Measurements from ENCODE around the gene CARD11.
A peak's percentile ranks its signal among the peaks of the same experiment; 100 is the strongest.
"Not testable (repeated sequence)": the region's sequence is repeated elsewhere in the genome, so short reads cannot be mapped to it uniquely, and the experiment has no call there.

CARD11 gene

DNA sequence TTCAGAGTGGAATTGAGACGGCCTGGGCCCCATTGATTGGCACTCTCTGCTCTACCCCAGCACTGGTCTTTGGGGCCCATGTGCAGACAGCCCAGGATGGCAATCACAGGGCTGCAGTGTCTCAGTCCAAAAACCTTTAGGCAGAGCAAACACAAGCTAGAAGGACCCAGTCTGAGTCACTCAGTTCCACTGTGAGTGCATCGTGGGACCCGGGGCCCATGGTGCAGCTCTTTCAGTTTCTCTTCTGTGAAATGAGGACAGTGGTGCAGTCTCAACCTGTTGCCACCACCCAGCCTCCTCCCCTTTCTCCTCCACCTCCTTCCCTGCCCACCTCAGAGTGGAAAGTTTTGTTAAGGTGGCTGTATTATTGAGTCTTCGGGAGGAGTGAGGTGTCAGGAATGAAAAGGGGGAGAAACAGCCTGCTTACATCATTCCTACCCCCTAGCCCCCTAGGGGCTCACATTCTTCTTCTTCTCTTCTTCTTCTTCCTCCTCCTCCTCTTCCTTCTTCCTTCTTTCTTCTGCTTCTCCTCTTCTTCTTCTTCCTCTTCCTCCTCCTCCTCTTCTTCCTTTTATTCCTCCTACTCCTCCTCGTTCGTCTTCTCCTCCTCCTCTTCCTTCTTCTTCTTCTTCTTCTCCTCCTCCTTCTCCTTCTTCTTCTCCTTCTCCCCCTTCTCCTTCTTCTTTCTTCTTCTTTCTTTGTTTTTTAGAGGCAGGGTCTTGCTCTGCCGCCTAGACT, 19.5 kb upstream of the CARD11 start:
- peak; percentile 92 for DNase-seq

- DNase-seq = no peak
Observed at GRCh38 chr7:3057066-3057420, 13.4 kb upstream of the CARD11 start.

GRCh38 chr7:3056234-3057065, 12.8 kb upstream of the CARD11 start:
- DNase-seq = no peak

- no peak for DNase-seq
Observed at GRCh38 chr7:3055626-3056025, 12.0 kb upstream of the CARD11 start.

DNA sequence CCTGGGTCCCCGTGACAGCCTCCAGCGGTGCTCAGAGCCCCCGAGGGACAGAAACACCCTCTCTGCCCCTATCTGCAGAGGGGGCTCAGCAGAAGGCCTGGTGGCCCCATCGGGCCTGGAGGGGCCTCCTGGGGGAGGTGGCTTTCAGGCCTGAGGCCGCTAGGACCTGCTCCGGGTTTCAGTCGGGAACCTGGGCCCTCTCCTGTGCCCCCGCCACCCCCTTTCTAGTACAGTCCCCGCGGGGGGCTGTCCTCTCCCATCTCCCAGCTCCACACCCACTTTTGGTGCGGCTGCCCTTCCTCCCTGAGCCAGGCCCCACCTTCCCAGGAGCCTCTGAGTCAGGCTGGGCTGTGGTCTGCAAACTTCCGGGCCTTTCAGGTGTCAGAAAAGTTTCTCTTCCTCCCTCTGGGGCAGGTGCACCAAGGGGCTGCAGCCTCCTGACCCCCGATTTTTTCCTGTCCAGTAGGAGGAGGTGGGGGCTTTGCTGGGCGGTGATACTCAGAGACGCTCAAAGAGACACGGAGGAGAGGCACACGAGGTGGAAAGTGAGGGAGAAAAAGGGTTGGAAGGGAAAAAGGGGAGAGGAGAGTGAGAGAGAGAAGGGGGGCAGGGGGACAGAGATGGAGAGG, 692 bp downstream of the CARD11 start:
- DNase-seq = peak; percentile 81

GRCh38 chr7:3041986-3042675, 1.5 kb downstream of the CARD11 start:
- no peak for DNase-seq

DNA sequence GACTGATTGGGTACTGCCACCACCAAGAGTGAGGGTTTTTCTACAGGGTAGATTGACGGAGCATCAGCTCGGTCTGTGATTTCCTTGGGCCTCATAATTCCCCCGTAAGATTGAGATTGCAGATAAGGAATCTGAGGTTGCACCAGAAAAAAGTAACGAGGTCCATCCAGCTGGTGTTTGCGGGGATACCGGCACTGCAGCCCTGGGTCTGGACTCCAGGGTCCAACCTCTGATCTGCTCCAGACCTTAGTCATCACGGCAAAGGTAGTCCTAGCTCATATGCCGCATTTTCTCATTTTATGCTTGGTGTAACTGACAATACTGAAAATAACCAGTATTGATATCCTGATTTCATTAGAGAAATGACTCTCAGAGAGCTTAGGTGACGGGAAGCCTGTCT, 3.9 kb downstream of the CARD11 start:
- DNase-seq = peak; percentile 56

DNA sequence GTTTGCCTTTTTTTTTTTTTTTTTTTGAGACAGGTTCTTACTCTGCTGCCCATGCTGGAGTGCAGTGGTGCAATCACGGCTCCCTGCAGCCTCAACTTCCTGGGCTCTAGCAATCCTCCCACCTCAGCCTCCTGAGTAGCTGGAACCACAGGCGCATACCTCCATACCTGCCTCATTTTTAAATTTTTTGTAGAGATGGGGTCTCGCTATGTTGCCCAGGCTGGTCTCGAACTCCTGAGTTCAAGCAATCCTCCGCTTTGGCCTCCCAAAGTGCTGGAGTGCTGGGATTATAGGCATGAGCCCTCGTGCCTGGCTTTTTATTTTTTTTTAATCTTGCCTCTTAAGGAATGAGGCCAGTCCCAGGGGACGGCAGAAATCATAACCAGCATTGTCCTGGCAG, 5.7 kb downstream of the CARD11 start:
- not testable (repeated sequence) for DNase-seq

DNA sequence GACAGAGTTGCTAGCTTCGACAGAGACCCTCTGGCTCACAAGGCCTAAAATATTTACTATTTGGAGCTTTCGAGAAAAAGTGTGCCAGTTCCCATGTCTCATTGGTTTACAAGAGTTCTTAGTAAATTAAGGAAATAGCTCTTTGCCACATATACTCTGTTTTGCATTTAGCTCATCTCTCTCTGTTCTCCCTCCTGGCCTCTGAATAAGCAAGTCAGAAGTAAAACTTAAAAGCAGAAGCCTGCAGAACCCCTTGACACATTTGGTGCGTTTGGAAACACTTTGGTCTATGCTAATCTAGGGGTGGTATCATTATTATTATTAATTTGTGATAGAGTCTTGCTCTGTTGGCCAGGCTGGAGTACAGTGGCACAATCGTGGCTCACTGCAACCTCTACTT, 6.4 kb downstream of the CARD11 start:
- no peak for DNase-seq

- DNase-seq = no peak
Observed at GRCh38 chr7:3034591-3035150, 9.0 kb downstream of the CARD11 start.

GRCh38 chr7:3033581-3033980, 10.1 kb downstream of the CARD11 start:
- DNase-seq = no peak

- no peak for DNase-seq
Observed at GRCh38 chr7:3033136-3033535, 10.5 kb downstream of the CARD11 start.

- no peak for DNase-seq
Observed at GRCh38 chr7:3032256-3032655, 11.4 kb downstream of the CARD11 start.

DNA sequence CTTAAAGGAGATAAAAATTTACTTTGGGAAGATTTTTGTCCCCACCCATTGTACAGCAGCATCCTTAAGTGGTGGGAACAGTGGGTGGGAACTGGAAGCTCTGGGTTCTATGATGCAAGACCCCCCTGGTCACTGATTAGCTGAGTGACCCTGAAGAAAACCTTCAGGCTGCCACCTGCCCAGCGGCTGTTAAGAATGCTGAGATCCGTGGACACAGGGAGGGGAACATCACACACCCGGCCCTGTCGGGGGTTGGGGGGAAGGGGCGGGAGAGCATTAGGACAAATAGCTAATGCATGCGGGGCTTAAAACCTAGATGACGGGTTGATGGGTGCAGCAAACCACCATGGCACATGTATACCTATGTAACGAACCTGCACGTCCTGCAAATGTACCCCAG, 14.5 kb downstream of the CARD11 start:
- no peak for DNase-seq

DNA sequence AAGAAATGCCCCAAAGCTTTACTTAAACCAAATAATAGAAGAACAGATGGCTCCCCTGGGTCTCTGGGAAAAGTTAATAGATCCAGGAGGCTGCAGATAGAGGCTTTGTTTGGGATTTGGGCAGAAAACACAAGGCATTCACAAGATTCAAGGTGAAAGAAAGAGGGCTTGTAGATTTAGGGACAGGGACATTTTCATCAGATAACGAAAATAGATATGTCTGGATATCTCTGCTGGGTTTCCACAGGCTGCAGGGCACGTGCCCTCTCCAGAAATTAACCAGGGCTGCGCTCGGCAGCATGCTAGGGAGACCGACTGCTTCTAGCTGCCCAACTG, 14.9 kb downstream of the CARD11 start:
- DNase-seq = no peak

- DNase-seq = peak; percentile 75
Observed at GRCh38 chr7:3028071-3028757, 15.5 kb downstream of the CARD11 start.

- DNase-seq = no peak
Observed at GRCh38 chr7:3027005-3027845, 16.4 kb downstream of the CARD11 start.

- DNase-seq = no peak
Observed at GRCh38 chr7:3025616-3026015, 18.1 kb downstream of the CARD11 start.

GRCh38 chr7:3021825-3022224, 21.8 kb downstream of the CARD11 start:
- DNase-seq = no peak

DNA sequence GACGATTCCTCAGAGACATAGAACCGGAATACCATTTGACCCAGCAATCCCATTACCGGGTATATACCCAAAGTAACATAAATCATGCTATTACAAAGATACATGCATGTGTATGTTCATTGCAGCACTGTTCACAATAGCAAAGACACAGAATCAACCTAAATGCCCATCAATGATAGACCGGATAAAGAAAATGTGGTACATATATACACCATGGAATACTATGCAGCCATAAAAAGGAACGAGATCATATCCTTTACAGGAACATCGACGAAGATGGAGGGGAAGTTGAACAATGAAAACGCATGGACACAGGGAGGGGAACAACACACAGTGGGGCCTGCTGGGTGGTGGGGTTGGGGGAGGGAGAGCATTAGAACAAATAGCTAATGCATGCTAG, 22.4 kb downstream of the CARD11 start:
- not testable (repeated sequence) for DNase-seq

- no peak for DNase-seq
Observed at GRCh38 chr7:3020416-3020815, 23.3 kb downstream of the CARD11 start.

DNA sequence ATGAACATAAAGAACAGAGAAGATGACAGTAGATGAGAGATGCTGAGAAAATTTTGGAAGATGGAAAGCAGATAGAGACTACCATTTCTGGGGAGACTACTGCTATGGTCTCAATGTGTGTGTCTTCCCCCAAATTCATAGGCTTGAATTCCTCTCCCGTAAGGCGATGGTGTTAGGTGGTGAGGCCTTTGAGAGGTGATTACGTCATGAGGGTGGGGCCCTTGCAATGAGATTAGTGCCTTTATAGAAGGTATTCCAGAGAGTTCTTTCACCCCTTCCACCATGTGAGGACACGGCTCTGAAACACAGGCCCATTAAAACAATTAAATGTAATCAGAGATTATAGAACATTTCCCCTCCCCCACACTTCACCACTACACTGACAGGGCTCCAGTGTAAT, 23.9 kb downstream of the CARD11 start:
- no peak for DNase-seq

Measured in activated CD4-positive, alpha-beta T cell treated with anti-CD3 and anti-CD28 coated beads, Interleukin-10, Interleukin-2, amounts not matched to agents 100 ng/mL and 50 ng/mL, durations not matched to agents 16 hours and 8 hours (primary cell).